HuH-7 (cell line): ENCODE data around the gene BTN1A1.
"Not testable (repeated sequence)": the region's sequence is repeated elsewhere in the genome, so short reads cannot be mapped to it uniquely, and the experiment has no call there.

ENCODE experiments used
- DNase-seq: peaks from one replicate; pipeline ENCODE4 v3.0.0; 2011; ENCODE audit warnings: low spot score

Gene BTN1A1, protein sequence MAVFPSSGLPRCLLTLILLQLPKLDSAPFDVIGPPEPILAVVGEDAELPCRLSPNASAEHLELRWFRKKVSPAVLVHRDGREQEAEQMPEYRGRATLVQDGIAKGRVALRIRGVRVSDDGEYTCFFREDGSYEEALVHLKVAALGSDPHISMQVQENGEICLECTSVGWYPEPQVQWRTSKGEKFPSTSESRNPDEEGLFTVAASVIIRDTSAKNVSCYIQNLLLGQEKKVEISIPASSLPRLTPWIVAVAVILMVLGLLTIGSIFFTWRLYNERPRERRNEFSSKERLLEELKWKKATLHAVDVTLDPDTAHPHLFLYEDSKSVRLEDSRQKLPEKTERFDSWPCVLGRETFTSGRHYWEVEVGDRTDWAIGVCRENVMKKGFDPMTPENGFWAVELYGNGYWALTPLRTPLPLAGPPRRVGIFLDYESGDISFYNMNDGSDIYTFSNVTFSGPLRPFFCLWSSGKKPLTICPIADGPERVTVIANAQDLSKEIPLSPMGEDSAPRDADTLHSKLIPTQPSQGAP

DNA sequence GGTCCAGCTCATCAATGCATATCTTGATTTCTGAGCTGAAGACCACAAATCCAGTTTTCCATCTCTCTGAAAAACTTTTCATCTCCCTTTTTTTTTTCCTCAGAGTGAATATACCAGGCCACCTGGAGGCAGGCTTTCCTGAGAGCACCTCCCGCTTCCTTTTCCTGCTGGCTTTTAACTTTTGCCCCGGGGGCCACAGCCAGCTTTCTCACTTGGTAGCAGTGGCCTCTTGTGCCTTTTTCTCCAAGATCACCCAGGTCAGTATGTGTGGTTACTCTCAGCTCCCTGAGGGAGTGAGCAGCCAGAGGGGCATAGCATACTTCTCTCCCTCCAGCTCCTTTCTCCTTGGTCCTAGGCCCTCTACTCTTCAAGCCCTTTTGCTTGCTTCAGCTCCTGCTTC, at the start of gene BTN1A1:
BTN1A1 (plus strand) TSS at position 202 of the 400 bp plus-strand sequence. CDS start 984 bp downstream, outside the sequence.
- DNase-seq: no peak

DNA sequence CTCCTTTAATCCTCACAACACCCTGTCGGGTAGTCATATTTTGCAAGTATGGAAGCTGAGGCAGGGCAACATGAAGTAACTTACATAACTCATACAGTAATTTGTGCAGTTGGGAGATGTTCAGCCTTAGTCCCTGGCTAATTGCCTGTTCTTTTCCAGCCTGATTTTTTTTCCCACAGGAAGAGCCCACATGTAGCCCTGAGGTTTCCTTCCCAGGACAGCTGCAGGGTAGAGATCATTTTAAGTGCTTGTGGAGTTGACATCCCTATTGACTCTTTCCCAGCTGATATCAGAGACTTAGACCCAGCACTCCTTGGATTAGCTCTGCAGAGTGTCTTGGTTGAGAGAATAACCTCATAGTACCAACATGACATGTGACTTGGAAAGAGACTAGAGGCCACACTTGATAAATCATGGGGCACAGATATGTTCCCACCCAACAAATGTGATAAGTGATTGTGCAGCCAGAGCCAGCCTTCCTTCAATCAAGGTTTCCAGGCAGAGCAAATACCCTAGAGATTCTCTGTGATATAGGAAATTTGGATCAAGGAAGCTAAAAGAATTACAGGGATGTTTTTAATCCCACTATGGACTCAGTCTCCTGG, 47.4 kb upstream of the BTN1A1 start:
- no peak for DNase-seq

DNA sequence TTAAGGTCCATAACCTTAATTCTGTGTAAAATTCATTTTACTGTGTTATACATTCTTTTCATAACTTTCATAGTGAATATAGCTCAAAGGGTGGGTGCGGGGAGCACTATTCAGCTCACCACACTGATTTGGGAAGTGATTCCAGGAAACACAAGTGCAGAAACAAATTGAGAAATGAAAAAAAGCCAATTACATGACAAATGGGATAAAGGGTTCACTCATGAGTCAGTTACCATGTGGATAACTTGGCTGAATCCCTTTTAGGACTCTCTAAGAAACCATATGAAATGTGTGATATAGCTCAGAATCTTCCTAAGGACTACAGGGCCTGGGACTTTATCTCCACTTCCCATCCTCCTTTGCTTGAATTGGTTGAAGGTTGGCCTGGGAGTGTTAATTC, 45.5 kb upstream of the BTN1A1 start:
- DNase-seq: no peak

DNA sequence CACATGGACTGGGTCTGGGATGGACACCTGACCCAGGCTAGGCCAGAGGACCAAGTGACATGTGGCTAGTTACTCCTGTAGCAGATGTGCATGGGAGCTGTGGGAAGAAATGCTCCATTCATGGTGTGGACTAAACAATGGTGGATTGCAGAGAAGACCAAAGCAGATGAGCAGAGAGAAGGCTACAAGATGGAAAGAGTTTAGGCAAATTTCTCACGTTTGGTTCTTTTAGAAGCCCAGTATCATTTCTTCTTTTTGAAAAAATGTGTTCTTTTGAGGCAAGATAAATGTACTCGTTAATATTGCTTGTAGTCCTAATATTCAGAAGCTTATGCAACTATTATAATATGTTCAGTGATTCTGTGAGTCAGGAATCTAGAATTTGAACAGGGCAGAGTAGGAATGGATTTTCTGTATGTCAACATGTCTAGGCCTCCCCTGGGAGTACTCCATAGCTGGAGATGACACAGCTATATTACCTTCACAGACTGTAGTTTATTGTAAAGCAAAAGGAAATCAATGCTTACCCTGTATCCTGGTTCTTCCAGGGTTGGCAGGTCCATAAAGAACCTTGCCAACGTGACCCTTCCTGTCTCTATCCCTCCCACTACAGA, 44.6 kb upstream of the BTN1A1 start:
- DNase-seq: no peak

DNA sequence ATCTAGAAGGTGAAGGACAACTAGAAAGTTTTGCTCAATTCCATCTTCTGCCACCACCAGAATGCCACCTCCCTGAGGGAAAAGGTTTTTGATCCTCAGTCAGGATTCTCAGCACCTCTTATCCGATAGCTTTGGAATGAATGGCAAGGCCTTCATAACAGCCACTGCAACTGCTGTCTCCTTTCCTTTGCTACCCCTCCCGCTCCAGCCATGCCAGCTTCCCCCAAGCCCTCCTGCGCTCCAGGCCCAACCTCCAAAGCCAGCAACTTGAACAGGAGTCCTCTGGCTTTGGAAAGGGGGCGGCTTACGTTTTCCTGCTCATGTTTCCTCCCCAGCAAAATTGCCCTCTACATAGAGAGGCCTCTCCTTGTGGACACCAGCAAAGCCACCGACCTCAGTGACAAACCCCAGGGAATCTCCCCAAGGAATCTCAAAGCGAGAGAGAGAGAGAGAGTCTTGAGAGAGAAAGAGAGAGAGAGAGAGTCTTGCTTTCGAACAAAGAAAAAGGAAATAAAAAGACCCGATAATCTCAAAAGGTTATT, 42.8 kb upstream of the BTN1A1 start:
- peak; percentile 5 for DNase-seq

DNA sequence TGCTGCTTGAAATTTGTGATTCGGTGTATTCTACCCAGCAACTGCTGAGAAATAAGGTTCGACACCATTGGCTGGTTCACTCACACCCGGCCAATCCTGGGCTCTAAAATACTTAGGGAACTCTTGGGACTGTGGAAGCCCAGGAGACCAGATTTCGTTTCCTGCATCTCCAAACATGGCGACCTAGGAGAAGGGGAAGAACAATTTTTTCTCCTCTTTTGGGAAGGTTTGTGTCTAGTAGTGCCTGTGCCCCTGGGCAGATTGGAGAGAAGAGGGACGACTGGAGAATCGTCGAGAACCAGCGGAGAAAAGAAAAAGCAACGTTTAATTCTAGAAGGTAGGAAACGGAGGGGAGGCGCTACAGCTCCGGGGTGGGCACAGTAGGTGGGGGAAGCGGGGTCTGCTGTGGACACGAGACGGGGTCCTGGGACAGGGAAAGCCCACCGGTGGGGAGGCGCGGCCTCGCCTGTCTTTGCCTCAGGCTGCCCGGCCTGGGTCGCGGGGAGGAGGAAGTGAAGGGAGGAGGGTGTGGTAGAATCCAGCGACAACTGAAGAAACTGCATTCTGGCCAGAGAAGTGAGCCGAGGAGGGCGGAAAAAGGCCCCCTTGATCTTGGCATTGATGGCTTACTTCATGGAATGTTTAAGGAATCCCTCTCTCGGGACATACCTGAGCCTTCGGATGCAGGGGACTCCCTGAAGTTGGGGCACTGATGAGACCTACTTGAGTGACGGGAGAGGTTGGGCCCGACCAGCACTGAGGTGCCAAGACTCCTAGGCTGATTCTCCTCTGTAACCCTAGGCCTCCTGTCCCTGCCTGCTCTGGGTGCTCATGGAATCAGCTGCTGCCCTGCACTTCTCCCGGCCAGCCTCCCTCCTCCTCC, 42.1 kb upstream of the BTN1A1 start, which contains the start of gene BTN2A1:
BTN2A1 (plus strand) TSS at position 150 of the 883 bp plus-strand sequence; CDS start at position 832, 682 bp downstream.
- DNase-seq: peak; percentile 71

DNA sequence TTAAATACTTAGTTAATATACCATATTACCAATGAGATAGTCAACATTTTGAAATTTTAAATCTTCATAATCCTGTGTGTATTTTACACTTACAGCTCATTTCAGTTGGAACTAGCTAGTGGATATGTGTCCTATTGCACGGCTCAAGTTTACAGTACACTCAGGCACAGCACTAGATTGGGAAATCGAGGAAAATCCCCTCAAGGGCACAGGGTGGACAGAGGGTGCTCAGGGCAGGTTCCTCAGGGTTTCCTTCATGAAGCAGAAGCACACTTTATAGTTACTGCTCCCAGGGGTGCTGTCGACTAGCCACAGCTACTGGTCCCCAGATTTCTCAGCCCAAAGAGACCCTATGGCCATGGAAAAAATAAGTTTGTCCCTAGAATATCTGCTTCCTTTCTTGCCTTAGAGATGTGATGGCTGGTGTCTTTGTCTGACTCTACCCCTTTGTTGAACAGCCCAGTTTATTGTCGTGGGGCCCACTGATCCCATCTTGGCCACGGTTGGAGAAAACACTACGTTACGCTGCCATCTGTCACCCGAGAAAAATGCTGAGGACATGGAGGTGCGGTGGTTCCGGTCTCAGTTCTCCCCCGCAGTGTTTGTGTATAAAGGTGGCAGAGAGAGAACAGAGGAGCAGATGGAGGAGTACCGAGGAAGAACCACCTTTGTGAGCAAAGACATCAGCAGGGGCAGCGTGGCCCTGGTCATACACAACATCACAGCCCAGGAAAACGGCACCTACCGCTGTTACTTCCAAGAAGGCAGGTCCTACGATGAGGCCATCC, 40.9 kb upstream of the BTN1A1 start:
- DNase-seq: no peak

DNA sequence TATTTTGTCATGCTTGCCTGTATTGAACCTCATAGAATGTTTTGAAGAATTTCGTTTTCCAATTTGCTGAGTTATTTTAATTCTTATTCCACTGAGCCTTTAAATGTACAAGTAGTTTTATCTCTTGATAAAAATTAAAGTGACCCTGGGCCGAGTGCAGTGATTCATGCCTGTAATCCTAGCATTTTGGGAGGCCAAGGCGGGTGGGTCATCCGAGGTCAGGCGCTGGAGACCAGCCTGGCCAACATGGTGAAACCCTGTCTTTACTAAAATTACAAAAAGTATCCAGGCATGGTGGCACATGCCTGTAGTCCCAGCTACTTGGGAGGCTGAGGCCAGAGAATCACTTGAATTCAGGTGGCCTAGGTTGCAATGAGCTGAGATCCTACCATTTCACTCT, 38.8 kb upstream of the BTN1A1 start:
- DNase-seq: not testable (repeated sequence)

DNA sequence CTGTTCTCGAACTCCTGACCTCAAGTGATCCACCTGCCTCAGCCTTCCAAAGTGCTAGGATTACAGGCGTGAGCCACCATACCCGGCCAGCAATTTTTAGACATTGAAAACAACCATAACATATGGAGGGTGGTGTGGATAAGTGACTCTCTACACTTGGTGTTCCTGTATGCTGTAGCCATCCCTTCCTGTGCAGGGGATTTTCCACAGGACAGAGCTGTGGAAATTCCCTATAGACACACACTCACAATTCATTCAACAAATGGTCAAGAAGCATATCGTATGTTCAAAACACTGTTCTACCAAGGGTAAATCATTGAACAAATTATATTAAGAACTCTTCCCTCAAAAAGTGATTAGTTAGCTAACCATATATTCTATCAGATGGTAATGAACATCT, 36.1 kb upstream of the BTN1A1 start:
- no peak for DNase-seq

DNA sequence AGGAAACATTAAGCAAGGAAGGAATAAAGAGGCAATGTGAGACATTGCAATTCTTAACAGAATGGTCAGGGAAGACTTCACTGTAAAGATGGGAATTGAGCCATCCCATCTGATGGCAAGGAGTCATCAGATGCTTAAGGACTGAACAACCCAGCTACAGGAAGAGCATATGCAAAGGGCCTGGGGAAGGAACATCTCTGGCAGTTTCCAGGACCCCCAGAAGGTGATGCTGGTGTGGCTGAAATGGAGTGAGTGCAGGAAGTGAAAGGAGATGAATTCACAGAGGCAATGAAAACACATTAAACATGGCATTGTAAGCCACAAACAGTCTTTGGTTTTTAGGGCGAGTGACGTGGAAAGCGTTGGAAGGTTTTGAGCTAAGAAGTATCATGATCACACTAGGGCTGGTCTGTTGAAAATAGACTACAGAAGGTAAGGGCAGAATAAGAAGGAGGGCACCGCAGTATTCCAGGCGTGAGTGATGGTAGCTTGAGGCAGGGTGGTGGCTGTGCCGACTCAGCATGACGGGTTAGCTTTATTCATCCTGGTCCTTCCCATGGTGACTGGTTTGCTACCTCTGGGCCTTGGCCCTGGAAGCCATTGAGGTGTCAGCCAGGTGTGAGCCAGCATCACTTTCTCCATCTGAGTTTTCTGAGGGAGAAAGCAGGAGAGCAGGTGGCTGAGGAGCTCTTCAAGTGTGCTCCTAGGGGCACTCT, 35.5 kb upstream of the BTN1A1 start:
- no peak for DNase-seq

DNA sequence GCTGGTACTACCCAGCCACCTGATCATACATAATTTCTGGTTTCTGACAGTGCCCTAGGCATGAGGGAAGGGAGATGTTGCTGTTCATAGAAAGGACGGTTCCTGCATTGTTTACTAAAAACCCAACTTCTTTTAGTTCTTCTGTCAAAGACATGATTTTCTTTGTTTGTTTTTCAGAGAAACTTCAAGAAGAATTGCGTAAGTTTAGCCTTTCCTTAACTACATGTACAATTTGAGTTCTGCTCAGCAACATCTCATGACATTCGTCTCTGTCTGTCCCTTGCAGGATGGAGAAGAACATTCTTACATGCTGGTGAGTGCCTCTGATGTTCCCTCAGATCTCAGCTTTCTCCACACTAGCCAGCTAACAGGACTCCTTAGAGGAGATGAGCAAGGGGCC, 34.3 kb upstream of the BTN1A1 start:
- DNase-seq: no peak

DNA sequence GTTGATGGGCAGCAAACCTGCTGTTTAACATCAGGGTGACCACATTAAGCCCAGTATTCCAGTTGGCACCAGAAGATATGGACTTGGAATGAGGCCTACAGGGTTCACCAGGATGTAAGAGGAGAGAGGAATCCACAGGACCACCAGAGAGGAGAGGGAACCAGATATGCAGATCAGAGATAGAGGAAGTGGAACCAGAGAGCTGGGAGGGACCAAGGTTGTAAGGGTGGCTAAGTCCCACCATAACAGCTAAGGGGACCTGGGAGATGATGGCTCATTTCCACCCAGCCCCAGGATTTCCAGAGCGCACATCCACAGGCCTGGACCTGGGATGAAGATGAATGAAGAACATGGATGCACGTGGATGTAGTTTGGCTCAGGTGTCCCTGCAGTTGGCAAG, 31.3 kb upstream of the BTN1A1 start:
- no peak for DNase-seq

DNA sequence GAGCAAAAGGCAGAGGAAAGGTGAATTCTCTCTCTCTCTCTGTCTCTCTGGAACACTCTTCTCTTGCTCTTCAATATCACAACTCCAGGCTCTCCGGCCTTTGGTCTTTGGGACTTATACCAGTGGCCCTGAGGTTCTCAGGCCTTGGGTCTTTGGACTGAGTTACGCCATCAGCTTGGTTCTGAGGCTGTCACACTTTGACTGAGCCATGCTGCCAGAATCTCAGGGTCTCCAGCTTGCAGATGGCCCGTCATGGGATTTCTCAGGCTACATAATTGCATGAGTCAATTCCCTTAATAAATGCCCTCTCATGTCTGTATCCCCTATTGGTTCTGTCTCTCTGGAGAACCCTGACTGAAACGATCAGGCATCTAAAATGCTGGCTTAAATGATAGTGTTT, 29.5 kb upstream of the BTN1A1 start:
- DNase-seq: no peak

DNA sequence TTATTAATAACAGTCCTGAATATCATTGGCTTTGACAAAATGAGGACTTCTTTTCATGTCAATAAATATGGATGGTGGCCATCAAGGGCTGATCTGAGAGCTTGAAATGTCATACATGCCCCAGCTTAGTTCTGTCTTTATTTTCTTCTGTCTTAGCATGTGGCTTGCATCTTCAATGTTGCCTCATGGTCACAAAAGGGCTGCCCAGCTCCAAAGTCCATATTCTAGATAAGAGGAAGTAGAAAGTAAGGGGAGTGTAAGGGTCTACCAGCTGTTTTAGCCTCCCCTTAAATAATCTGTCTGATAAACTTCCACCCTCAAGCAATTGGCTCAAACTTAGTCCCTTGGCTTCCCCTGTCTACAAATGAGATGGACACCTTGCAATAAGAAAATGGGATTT, 28.1 kb upstream of the BTN1A1 start:
- no peak for DNase-seq

DNA sequence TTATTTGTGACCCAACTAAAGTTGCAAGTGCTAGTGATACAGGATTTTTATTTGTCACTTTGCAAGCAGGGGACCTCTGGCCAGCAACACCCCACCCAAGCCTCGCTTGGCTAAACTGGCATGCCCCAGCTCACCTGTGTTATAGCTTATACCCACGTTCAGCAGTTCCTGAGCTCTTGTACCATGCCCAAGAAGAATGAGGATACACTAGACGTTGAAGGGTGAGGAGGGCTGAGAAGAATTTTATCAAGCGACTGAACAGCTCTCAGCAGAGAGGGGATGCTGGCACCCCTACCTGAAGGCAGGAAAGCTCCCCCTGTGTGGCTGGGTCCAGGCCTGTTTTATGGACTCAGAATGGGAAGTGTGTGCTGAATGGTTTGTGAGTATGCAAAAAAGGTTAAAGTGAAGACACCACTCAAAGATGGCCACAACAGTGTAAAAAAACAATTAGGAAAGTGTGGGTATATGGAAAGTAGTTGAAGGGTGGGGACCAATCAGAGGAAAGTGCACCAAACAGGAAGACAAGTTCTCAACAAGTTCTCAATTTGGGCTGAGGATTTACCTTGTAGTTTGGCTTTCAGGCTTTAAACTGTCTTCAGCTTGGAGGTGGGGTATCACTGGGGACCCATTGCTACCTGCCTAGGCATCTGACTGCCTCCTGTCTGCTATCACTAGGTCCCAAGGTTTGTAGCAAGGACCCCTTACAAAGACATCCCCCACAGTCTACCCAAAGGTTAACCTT, 27.4 kb upstream of the BTN1A1 start:
- DNase-seq: no peak

DNA sequence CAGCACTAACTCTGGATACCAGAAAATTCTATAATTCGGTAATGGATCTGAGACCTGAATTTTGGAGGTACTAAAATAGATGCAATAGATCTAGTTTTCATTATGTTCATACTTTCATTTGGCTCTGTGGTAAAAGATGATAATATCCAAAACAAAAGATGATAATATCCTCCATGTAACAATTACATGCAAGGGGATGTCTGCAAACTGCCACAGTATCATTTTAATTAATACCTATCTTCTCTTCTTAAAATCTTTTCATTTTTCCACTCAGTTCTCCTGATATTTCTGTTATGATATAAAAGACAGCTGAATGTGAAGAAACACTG, 26.7 kb upstream of the BTN1A1 start:
- no peak for DNase-seq

DNA sequence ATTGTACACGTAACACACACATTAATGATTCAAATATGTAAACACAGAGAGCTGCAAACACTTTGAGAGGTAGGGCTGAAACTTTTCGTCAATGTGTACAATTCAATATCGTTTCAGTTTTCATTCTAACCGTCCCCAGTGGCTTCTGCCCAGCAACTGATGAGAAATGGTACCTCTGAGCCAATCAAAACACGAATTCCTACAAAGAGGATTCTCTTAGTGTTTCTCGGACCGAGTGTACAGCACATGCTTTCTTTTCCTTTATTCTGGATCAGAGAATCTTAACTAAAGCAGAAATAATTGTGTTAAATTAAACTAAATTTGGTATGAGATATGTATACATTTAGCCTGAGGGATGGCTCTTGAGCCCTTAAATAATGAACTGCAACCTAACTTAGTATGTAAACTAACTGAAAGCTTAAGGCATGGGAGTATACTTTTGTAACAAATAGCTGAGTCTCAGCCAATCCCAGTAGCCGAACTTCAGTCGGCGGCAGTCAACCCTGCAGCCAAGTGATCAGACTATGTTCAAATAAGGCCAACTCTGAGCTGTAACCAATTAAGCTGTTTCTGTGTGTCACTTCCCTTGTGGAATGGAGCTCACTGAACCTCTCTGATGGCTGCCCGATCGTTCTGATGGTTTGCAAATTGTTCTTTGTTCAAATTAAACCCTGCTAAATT, 26.2 kb upstream of the BTN1A1 start:
- no peak for DNase-seq

DNA sequence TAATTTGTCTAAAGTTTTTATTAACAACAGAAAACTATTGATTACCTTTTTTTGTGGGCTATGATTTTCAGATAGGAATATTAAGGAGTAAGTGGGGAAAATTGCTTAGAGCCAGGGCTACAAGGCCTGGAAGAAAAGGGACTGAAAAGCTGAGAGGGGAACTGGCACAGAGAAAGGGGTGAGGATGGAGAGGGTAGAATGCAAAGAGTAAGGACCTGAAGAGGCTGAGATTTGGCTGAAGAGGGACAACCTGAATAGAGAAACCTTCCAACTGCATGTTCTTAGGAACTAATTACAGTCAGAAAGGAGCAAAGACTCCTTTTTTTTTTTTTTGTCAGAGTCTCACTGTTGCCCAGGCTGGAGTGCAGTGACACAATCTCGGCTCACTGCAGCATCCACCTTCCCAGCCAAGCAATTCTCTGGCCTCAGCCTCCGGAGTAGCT, 25.6 kb upstream of the BTN1A1 start:
- no peak for DNase-seq
